Vagina (tissue), 2 donors: ENCODE data around the gene NEK6. TPM values are rescaled to one million over a fixed set of nuclear protein-coding genes. Genes with fewer than 3 reads are reported as not detected.

Experiments used
- DNase-seq, 2 donors: peaks; one replicate each; pipeline ENCODE4 v3.0.0-alpha.2; 2017; ENCODE audit errors: extremely low spot score in 2 of 2
- H3K27ac ChIP-seq: fragments of 200-600 bp; sonication (generic); one replicate; pipeline ENCODE4 v1.5.1; 2019
- H3K27me3 ChIP-seq: fragments of 200-600 bp; sonication (generic); one replicate; pipeline ENCODE4 v1.5.1; 2019
- H3K36me3 ChIP-seq, 2 donors: fragments of 200-600 bp; sonication (generic); one replicate each; pipeline ENCODE4 v1.5.1; 2017 to 2019
- H3K4me1 ChIP-seq: fragments of 200-600 bp; sonication (generic); one replicate; pipeline ENCODE4 v1.5.1; 2019
- H3K4me3 ChIP-seq, 2 donors: fragments of 200-600 bp; sonication (generic); 1 replicate in 1 of 2; 2 replicates in 1 of 2; pipeline ENCODE4 v1.5.1; 2016 to 2019
- H3K9me3 ChIP-seq: fragments of 200-600 bp; sonication (generic); one replicate; pipeline ENCODE4 v1.5.1; 2019
- CTCF ChIP-seq, 3 experiments: fragments of 450-650 bp in 2 of 3; fragments of 200-600 bp in 1 of 3; sonication (generic) in 1 of 3; IDR thresholded peaks; one replicate each; pipeline ENCODE4 v1.5.1; 2017 to 2019; ENCODE audit warnings: antibody characterized with exemption in 3 of 3, mild to moderate bottlenecking in 2 of 3, moderate library complexity in 2 of 3
- POLR2A ChIP-seq, 2 donors: fragments of 450-650 bp; IDR thresholded peaks; one replicate each; pipeline ENCODE4 v1.6.1; 2017; ENCODE audit warnings: antibody characterized with exemption in 2 of 2, mild to moderate bottlenecking in 2 of 2, moderate library complexity in 2 of 2
- POLR2AphosphoS5 ChIP-seq, 2 donors: sonication (generic); formaldehyde crosslinking; IDR thresholded peaks; one replicate each; pipeline ENCODE4 v1.9.0; 2017; ENCODE audit warnings: antibody characterized with exemption in 2 of 2, mild to moderate bottlenecking in 2 of 2, low read depth in 1 of 2; ENCODE audit not compliant: insufficient read depth in 1 of 2
- intact Hi-C: fragments of 100-400 bp; cut with DNase I; formaldehyde crosslinking; loops from one replicate; pipeline ENCODE4 v1.15.1; 2023
- total RNA-seq: library from RNA; depleted of rRNA; stranded (reverse); fragments of >200 nt; gene quantifications from one replicate; pipeline ENCODE4 v1.2.3, GENCODE V29; 2016

NEK6 gene
- total RNA-seq, 1 donor from 2014 or later, result 44.4 TPM

GRCh38 chr9:124394167-124394566, 136.4 kb downstream of the NEK6 start:
- H3K27ac ChIP-seq, result no peak overlapping the region
- no peak for TF ChIP-seq CTCF (IDR thresholded peaks at IDR 0.05)
- TF ChIP-seq POLR2A (IDR thresholded peaks at IDR 0.05), result no peak
- TF ChIP-seq POLR2AphosphoS5 (IDR thresholded peaks at IDR 0.05; ENCODE audit: insufficient read depth in 1 of 2, low read depth in 1 of 2), result no peak
- no peak overlapping the region for H3K4me3 ChIP-seq
- intact Hi-C loops, result no loop called here
- no peak for DNase-seq
- peaks cover 59% of the 10 kb centered on the region for H3K4me1 ChIP-seq
- H3K9me3 ChIP-seq, result no peaks in the 10 kb centered on the region
- no peaks in the 10 kb centered on the region for H3K27me3 ChIP-seq
- H3K36me3 ChIP-seq, result no peaks in the 10 kb centered on the region

GRCh38 chr9:124394596-124394995, 136.8 kb downstream of the NEK6 start:
- no peak overlapping the region for H3K4me3 ChIP-seq
- intact Hi-C loops, result no loop called here
- TF ChIP-seq POLR2A (IDR thresholded peaks at IDR 0.05) (no peak), CTCF (IDR thresholded peaks at IDR 0.05) (no peak), POLR2AphosphoS5 (IDR thresholded peaks at IDR 0.05; ENCODE audit: insufficient read depth in 1 of 2, low read depth in 1 of 2) (no peak)
- H3K9me3 ChIP-seq, result no peaks in the 10 kb centered on the region
- no peaks in the 10 kb centered on the region for H3K36me3 ChIP-seq
- no peak overlapping the region for H3K27ac ChIP-seq
- no peak for DNase-seq
- H3K27me3 ChIP-seq, result no peaks in the 10 kb centered on the region
- H3K4me1 ChIP-seq, result peaks cover 59% of the 10 kb centered on the region

DNA sequence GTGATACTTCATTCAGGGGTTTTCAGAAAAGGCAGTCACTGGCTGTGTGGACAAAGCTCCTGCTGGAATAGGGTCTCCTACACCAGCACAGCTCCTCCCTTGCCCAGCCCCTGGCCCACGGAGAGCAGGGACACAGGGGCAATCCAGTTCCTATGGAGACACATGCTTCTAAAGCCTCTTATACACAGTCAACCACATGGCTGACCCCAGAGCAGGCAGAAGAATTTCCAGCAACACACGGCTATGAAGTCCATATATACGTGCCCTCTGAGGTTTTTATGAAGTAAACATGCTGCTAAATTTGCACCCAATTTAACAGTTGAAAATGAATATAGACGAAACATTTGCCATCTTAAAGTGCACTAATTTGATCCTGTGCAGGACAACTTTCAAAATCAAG, 138.1 kb downstream of the NEK6 start:
- TF ChIP-seq POLR2A (IDR thresholded peaks at IDR 0.05), result no peak
- TF ChIP-seq POLR2AphosphoS5 (IDR thresholded peaks at IDR 0.05; ENCODE audit: insufficient read depth in 1 of 2, low read depth in 1 of 2), result no peak
- TF ChIP-seq CTCF (IDR thresholded peaks at IDR 0.05), result no peak
- Histone ChIP-seq H3K4me3 (no peak overlapping the region), H3K27me3 (no peaks in the 10 kb centered on the region), H3K36me3 (no peaks in the 10 kb centered on the region), H3K27ac (no peak overlapping the region), H3K4me1 (peaks cover 59% of the 10 kb centered on the region), H3K9me3 (no peaks in the 10 kb centered on the region)
- intact Hi-C loops, result no loop called here
- no peak for DNase-seq

- H3K36me3 ChIP-seq, result peaks cover 0 to 16% of the 10 kb centered on the region in 2 donors
- peaks cover 36% of the 10 kb centered on the region for H3K4me1 ChIP-seq
- no peak overlapping the region for H3K4me3 ChIP-seq
- DNase-seq, result no peak
- H3K27me3 ChIP-seq, result no peaks in the 10 kb centered on the region
- no peak for TF ChIP-seq POLR2A (IDR thresholded peaks at IDR 0.05)
- TF ChIP-seq POLR2AphosphoS5 (IDR thresholded peaks at IDR 0.05; ENCODE audit: insufficient read depth in 1 of 2, low read depth in 1 of 2), result no peak
- no peak for TF ChIP-seq CTCF (IDR thresholded peaks at IDR 0.05)
- no peak overlapping the region for H3K27ac ChIP-seq
- no peaks in the 10 kb centered on the region for H3K9me3 ChIP-seq
- intact Hi-C loops, result no loop called here
These were observed 140.6 kb downstream of the NEK6 start for GRCh38 chr9:124398191-124398935.

GRCh38 chr9:124399323-124399967, 141.7 kb downstream of the NEK6 start:
- peak overlapping the region; percentile 66 for H3K27ac ChIP-seq
- no peaks in the 10 kb centered on the region for H3K9me3 ChIP-seq
- H3K27me3 ChIP-seq, result no peaks in the 10 kb centered on the region
- H3K36me3 ChIP-seq, result peaks cover 0 to 27% of the 10 kb centered on the region in 2 donors
- H3K4me3 ChIP-seq, result no peak overlapping the region
- no peak for DNase-seq
- TF ChIP-seq POLR2A (IDR thresholded peaks at IDR 0.05), result no peak
- TF ChIP-seq CTCF (IDR thresholded peaks at IDR 0.05), result no peak
- peak in 1 of 2 donors; percentile 24 for TF ChIP-seq POLR2AphosphoS5 (IDR thresholded peaks at IDR 0.05; ENCODE audit: insufficient read depth in 1 of 2, low read depth in 1 of 2)
- peaks cover 28% of the 10 kb centered on the region for H3K4me1 ChIP-seq
- intact Hi-C loops, result no loop called here
